ENCODE data around the gene SERTAD4. TPM values are rescaled to one million over a fixed set of nuclear protein-coding genes. Genes with fewer than 3 reads are reported as not detected.

SERTAD4 gene
- total RNA-seq, 120 experiments from 2014 or later: 2.2 to 13.5 (median 7.3) TPM

Other genes with a start within 250 kb of the SERTAD4 start
- 10 to 100 TPM in 13 of 120 experiments, 1 to 10 TPM in 107; 3.6 to 14.7 (median 7.1) TPM for gene HHAT, start 96.1 kb downstream of the SERTAD4 start, total RNA-seq

Measured in dorsolateral prefrontal cortex (tissue), 118 donors.